ENCODE measurements around the gene GHITM. TPM values are rescaled to one million over a fixed set of nuclear protein-coding genes. Genes with fewer than 3 reads are reported as not detected.

The GHITM gene
- total and polyA plus RNA-seq, 2 of the 8 experiments (the other 6 are each of a cell fraction or from before 2014, with no cell fraction given): 86.2 to 97.0 TPM

DNA sequence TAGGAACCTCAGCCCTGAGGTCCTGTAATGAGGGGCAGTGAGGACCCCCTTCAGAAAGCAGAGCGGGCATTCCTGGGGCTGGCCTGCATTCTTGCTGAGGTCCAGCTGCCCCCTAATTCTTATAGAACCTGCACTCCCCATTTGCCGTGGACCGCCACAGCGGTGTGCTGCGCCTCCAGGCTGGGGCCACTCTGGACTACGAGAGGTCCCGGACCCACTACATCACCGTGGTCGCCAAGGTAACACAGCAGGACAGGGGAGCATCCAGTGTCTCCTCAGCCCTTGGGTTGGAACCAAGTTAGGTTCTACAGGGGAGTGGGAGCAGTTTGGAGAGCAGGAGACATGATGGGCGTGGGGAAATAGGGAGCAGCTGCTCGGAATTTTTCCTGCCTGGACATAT is 62.4 kb downstream of the GHITM start:
- Histone ChIP-seq H3K4me2 (ENCODE audit: insufficient read depth in 1 of 2, low read depth in 2 of 2, low read length in 2 of 2) (no peak overlapping the region), H4K20me1 (replicated peaks in 1 of 2; ENCODE audit: control insufficient read depth in 1 of 2, insufficient read depth in 2 of 2, low read length in 2 of 2) (peaks cover 0 to 6% of the 10 kb centered on the region in 2 experiments), H3K9ac (replicated peaks in 1 of 4; ENCODE audit: extremely low read depth in 1 of 4, low read depth in 3 of 4, low read length in 3 of 4) (no peak overlapping the region; a peak in 2 of 7 replicates), H2BK120ac (replicated peaks; ENCODE audit: low read depth, low read length) (no peak overlapping the region), H3K79me2 (ENCODE audit: control insufficient read depth in 1 of 2, insufficient read depth in 2 of 2, low read length in 2 of 2) (no peaks in the 10 kb centered on the region), H2AFZ (ENCODE audit: low read length) (no peak overlapping the region), H3K27ac (ENCODE audit: low read depth, low read length) (no peak overlapping the region), H2BK5ac (ENCODE audit: low read depth, low read length) (no peak overlapping the region), H3K23me2 (ENCODE audit: low read depth, low read length) (no peaks in the 10 kb centered on the region), H3K36me3 (ENCODE audit: control insufficient read depth in 2 of 4, insufficient read depth in 4 of 4, low read length in 3 of 4) (no peaks in the 10 kb centered on the region), H3K4me1 (replicated peaks in 1 of 4; ENCODE audit: control insufficient read depth in 3 of 4, insufficient read depth in 4 of 4, low read length in 3 of 4) (no peaks in the 10 kb centered on the region), H4K5ac (ENCODE audit: insufficient read length, low read depth, low read length) (no peak overlapping the region), H3K4me3 (ENCODE audit: extremely low read depth in 1 of 4, insufficient read depth in 2 of 4, low read depth in 3 of 4, low read length in 4 of 4) (no peak overlapping the region), H3K9me3 (ENCODE audit: insufficient read depth in 2 of 2, low read depth in 1 of 2, low read length in 1 of 2) (no peaks in the 10 kb centered on the region), H4K91ac (replicated peaks; ENCODE audit: insufficient read length, low read length) (no peak overlapping the region), H3K23ac (ENCODE audit: insufficient read length) (no peak overlapping the region), H3K56ac (replicated peaks; ENCODE audit: insufficient read length, low read depth, low read length) (no peak overlapping the region), H2AK5ac (ENCODE audit: low read depth, low read length) (no peak overlapping the region), H3K27me3 (replicated peaks in 1 of 4; ENCODE audit: control insufficient read depth in 3 of 4, extremely low read depth in 1 of 4, insufficient read depth in 3 of 4, low read length in 3 of 4) (peaks cover 0 to 3% (median under 1%) of the 10 kb centered on the region in 4 experiments; a peak in 2 of 7 replicates), H2BK15ac (ENCODE audit: low read length) (no peak overlapping the region), H3K79me1 (ENCODE audit: low read depth, low read length) (no peaks in the 10 kb centered on the region), H4K8ac (ENCODE audit: extremely low read depth, insufficient read depth, low read length) (no peak overlapping the region), H2BK20ac (ENCODE audit: low read length) (no peak overlapping the region), H2BK12ac (ENCODE audit: low read depth, low read length) (no peak overlapping the region), H3K14ac (ENCODE audit: insufficient read length) (no peak overlapping the region), H3K4ac (replicated peaks; ENCODE audit: insufficient read length, low read depth, low read length) (no peak overlapping the region), H3K18ac (ENCODE audit: extremely low read depth, low read length) (no peak overlapping the region)
- ChIA-PET POLR2A (ENCODE audit: partially characterized antibody) (interaction anchor here (0.7 kb wide), 1 partner anchor 61 kb away, joined by 3 read pairs; no protein-coding TSS in a partner anchor), CTCF (ENCODE audit: partially characterized antibody) (interaction anchor here (0.7 to 10.8 kb wide), 20 partner anchors 9 to 348 kb away, joined by 3 to 248 read pairs (median 6); partner anchors contain the start of genes CDHR1 and GHITM)
- no peak for DNase-seq (ENCODE audit: low read depth in 1 of 2, low spot score in 2 of 2)
- 94% methylated on average over 11 of the region's 11 CpGs; no CpG with 5 or more reads in 1 of the 2 experiments for WGBS, 2 experiments (ENCODE audit: extremely low coverage in 1 of 2, insufficient coverage in 1 of 2, insufficient read length in 1 of 2, insufficient replicate concordance in 2 of 2, low coverage in 1 of 2, low lambda C conversion rate in 2 of 2, missing lambda C conversion rate in 1 of 2)
- TF ChIP-seq ATF2 (IDR thresholded peaks at IDR 0.05; ENCODE audit: low read length) (no peak), EP300 (IDR thresholded peaks at IDR 0.05; ENCODE audit: borderline replicate concordance in 1 of 2, low read depth in 2 of 2, low read length in 2 of 2) (no peak), SP1 (IDR thresholded peaks at IDR 0.05; ENCODE audit: low read depth, low read length) (no peak), TAF7 (optimal IDR thresholded peaks at IDR 0.05; ENCODE audit: borderline replicate concordance, low read depth, low read length) (no peak), POLR2AphosphoS5 (IDR thresholded peaks at IDR 0.05; ENCODE audit: low read depth, low read length) (no peak), NANOG (IDR thresholded peaks at IDR 0.05; ENCODE audit: insufficient read depth, low read depth, low read length, poor library complexity, severe bottlenecking) (no peak)
- no peak for FAIRE-seq

Measured in H1 (cell line).